Measurements from ENCODE around the gene QPRT. TPM values are rescaled to one million over a fixed set of nuclear protein-coding genes. Genes with fewer than 3 reads are reported as not detected.

QPRT gene
- total and polyA plus RNA-seq, 2 of the 13 experiments (the other 11 are each of a cell fraction or from before 2014, with no cell fraction given): 130 to 218 TPM

DNA sequence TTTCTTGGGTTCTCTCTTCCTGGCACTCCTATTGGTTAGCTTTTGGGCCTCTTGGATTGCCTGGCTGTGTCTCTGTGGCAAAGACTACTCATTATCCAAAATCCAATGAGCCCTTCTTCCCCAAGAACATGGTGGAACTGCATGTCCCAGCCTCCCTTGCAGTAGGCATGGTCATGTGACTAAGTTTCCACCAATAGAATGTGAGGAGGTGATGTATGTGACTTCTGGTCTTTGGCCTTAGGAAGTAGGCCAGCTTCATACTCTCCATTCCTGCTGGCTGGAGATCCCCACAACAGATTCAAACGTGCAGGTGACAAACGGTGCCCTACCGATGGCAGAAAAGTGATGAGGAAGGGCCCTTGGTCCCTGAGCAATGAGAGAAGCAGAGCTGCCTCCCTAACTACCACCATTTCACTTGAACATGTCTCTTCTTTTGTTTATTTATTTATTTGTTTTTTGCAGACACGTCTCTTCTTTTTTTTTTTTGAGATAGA lies 33.2 kb upstream of the QPRT start (continued):
- TF ChIP-seq, protein P1, sequence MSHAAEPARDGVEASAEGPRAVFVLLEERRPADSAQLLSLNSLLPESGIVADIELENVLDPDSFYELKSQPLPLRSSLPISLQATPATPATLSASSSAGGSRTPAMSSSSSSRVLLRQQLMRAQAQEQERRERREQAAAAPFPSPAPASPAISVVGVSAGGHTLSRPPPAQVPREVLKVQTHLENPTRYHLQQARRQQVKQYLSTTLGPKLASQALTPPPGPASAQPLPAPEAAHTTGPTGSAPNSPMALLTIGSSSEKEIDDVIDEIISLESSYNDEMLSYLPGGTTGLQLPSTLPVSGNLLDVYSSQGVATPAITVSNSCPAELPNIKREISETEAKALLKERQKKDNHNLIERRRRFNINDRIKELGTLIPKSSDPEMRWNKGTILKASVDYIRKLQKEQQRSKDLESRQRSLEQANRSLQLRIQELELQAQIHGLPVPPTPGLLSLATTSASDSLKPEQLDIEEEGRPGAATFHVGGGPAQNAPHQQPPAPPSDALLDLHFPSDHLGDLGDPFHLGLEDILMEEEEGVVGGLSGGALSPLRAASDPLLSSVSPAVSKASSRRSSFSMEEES (CRISPR knock-in tag; IDR thresholded peaks at IDR 0.05): peak; percentile 72; the same call in 1 of the 2 replicates
- TF ChIP-seq ZNF670 (CRISPR knock-in tag; IDR thresholded peaks at IDR 0.05; ENCODE audit: borderline replicate concordance) (no peak), TAF1 (CRISPR knock-in tag; IDR thresholded peaks at IDR 0.05) (peak; percentile 64; the same call in 1 of the 2 replicates), SP1 (IDR thresholded peaks at IDR 0.05) (no peak), SP1 (CRISPR knock-in tag; IDR thresholded peaks at IDR 0.05) (0 out of 2 replicates have a peak, but pooled peaks have one; percentile 22), ZNF552 (CRISPR knock-in tag; IDR thresholded peaks at IDR 0.05; ENCODE audit: borderline replicate concordance) (no peak), SP5 (CRISPR knock-in tag; IDR thresholded peaks at IDR 0.05; ENCODE audit: borderline replicate concordance, low read depth) (no peak), HNRNPH1 (optimal IDR thresholded peaks at IDR 0.05; ENCODE audit: low read depth, low read length) (no peak), EP300 (IDR thresholded peaks at IDR 0.05; ENCODE audit: low read depth in 2 of 2, low read length in 2 of 2) (no peak), EP300 (CRISPR knock-in tag; IDR thresholded peaks at IDR 0.05; ENCODE audit: borderline replicate concordance) (no peak), ZNF75D (CRISPR knock-in tag; IDR thresholded peaks at IDR 0.05; ENCODE audit: borderline replicate concordance) (no peak), ATF7 (IDR thresholded peaks at IDR 0.05) (no peak), ATF7 (CRISPR knock-in tag; IDR thresholded peaks at IDR 0.05) (no peak), ATAD3A (CRISPR knock-in tag; IDR thresholded peaks at IDR 0.05) (no peak), ZNF337 (CRISPR knock-in tag; IDR thresholded peaks at IDR 0.05; ENCODE audit: borderline replicate concordance, low read depth) (no peak), WIZ (CRISPR knock-in tag; IDR thresholded peaks at IDR 0.05) (0 out of 2 replicates have a peak, but pooled peaks have one; percentile 23), NFIB (CRISPR knock-in tag; IDR thresholded peaks at IDR 0.05; ENCODE audit: borderline replicate concordance) (no peak)
- TF ChIP-seq, protein P2, sequence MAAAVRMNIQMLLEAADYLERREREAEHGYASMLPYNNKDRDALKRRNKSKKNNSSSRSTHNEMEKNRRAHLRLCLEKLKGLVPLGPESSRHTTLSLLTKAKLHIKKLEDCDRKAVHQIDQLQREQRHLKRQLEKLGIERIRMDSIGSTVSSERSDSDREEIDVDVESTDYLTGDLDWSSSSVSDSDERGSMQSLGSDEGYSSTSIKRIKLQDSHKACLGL (CRISPR knock-in tag; IDR thresholded peaks at IDR 0.05): no peak
- TF ChIP-seq, protein P3, sequence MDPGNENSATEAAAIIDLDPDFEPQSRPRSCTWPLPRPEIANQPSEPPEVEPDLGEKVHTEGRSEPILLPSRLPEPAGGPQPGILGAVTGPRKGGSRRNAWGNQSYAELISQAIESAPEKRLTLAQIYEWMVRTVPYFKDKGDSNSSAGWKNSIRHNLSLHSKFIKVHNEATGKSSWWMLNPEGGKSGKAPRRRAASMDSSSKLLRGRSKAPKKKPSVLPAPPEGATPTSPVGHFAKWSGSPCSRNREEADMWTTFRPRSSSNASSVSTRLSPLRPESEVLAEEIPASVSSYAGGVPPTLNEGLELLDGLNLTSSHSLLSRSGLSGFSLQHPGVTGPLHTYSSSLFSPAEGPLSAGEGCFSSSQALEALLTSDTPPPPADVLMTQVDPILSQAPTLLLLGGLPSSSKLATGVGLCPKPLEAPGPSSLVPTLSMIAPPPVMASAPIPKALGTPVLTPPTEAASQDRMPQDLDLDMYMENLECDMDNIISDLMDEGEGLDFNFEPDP (CRISPR knock-in tag; conservative IDR thresholded peaks at IDR 0.05): no peak
- TF ChIP-seq, protein P4, sequence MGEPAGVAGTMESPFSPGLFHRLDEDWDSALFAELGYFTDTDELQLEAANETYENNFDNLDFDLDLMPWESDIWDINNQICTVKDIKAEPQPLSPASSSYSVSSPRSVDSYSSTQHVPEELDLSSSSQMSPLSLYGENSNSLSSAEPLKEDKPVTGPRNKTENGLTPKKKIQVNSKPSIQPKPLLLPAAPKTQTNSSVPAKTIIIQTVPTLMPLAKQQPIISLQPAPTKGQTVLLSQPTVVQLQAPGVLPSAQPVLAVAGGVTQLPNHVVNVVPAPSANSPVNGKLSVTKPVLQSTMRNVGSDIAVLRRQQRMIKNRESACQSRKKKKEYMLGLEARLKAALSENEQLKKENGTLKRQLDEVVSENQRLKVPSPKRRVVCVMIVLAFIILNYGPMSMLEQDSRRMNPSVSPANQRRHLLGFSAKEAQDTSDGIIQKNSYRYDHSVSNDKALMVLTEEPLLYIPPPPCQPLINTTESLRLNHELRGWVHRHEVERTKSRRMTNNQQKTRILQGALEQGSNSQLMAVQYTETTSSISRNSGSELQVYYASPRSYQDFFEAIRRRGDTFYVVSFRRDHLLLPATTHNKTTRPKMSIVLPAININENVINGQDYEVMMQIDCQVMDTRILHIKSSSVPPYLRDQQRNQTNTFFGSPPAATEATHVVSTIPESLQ (CRISPR knock-in tag; conservative IDR thresholded peaks at IDR 0.05): no peak
- TF ChIP-seq, protein P5, sequence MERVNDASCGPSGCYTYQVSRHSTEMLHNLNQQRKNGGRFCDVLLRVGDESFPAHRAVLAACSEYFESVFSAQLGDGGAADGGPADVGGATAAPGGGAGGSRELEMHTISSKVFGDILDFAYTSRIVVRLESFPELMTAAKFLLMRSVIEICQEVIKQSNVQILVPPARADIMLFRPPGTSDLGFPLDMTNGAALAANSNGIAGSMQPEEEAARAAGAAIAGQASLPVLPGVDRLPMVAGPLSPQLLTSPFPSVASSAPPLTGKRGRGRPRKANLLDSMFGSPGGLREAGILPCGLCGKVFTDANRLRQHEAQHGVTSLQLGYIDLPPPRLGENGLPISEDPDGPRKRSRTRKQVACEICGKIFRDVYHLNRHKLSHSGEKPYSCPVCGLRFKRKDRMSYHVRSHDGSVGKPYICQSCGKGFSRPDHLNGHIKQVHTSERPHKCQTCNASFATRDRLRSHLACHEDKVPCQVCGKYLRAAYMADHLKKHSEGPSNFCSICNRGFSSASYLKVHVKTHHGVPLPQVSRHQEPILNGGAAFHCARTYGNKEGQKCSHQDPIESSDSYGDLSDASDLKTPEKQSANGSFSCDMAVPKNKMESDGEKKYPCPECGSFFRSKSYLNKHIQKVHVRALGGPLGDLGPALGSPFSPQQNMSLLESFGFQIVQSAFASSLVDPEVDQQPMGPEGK (CRISPR knock-in tag; IDR thresholded peaks at IDR 0.05): no peak
